Activated CD4-positive, alpha-beta T cell treated with anti-CD3 and anti-CD28 coated beads, Interleukin-2, amount 50 U/mL, for 48 hours (primary cell): ENCODE measurements around the gene ULBP2.
"Not testable (repeated sequence)": the region's sequence is repeated elsewhere in the genome, so short reads cannot be mapped to it uniquely, and the experiment has no call there.

Experiments used
- DNase-seq, 2 experiments: peaks; one replicate each; pipeline ENCODE4 v3.0.0-alpha.2; 2020

The ULBP2 gene

GRCh38 chr6:149975400-149975799, 33.6 kb downstream of the ULBP2 start:
- no peak for DNase-seq

GRCh38 chr6:149977221-149977620, 35.4 kb downstream of the ULBP2 start:
- DNase-seq = no peak

- DNase-seq = no peak
Observed at GRCh38 chr6:149978610-149979009, 36.8 kb downstream of the ULBP2 start.

DNA sequence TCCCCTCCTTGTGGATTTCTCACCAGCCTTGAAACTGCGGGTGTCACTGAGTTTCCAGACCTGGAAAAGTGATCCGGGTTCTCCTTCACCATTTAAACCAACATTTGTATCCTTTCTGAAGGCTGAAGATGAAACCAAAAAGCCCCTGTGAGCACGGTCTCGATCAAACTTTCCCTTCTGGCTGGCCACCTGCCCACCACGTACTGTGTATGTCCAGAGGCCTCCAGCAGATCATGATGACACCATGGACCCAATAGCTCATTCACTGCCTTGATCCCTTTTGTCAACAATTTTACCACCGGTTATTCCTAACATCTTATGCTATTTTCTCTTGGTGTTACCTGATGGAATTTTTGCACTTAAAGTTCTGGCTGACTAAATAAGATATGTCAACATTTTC, 37.5 kb downstream of the ULBP2 start:
- no peak for DNase-seq

- DNase-seq = no peak
Observed at GRCh38 chr6:149983145-149983544, 41.3 kb downstream of the ULBP2 start.

DNA sequence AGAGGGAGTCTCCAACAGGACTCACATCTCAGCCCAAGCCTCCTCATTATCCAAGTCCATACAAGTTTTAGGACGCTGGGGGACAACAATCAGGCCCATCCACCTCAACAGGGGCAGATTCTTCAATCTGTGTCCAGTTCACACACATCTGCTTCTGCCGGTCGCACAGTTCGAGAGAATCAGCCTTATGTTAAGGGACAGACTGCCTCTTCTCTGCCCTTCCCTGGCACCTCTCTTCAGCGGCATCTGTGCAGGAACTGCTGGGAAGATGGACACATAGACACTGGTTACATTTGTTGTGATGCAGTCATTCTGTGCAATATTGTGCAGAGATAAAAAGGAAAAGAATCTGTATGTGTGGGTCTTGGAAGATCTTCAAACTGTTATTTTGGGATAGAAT, 43.0 kb downstream of the ULBP2 start:
- no peak for DNase-seq

DNA sequence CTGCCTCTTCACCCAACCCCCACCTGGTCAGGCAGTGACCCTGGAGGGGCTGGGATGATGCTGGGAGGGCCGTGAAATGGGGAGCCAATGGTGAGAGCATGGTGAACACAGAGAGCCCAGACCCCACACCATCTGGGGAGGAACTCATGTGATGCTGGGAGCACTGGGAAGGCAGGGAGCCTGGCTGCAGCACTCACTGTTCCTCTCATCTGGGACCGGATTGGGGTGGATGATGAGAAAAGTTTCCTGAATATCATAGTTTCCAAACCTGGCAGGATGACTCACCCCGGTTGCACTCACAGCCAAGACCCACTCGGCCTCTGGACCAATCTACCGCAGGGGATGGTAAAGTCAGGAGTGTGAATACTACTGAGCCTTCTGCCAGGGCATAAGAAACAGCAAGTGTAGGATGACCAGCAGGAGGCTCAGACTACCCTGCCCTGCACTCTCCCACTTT, 43.7 kb downstream of the ULBP2 start:
- no peak for DNase-seq

DNA sequence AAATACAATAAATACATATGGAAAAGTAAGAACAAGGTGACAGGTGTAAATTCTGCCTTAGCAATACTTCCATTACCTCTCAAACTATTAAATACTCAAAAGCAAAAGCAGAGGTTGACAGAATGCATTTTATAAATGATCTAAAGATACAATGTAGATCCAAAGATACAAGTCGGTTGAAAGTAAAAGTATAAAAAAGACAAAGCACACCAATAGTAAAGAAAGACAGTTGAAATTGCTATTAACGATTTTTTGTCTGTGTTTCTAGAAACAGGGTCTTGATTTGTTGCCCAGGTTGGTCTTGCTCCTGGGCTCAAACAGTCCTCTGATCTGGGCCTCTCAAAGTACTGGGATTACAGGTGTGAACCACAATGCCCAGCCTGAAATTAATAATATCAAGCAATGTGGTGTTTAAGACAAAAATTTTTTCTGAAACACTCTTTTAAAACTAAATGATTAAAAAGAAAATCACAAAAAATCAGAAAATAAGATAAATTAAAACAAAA, 45.8 kb downstream of the ULBP2 start:
- DNase-seq = no peak

GRCh38 chr6:149988550-149989346, 46.9 kb downstream of the ULBP2 start:
- DNase-seq = no peak

DNA sequence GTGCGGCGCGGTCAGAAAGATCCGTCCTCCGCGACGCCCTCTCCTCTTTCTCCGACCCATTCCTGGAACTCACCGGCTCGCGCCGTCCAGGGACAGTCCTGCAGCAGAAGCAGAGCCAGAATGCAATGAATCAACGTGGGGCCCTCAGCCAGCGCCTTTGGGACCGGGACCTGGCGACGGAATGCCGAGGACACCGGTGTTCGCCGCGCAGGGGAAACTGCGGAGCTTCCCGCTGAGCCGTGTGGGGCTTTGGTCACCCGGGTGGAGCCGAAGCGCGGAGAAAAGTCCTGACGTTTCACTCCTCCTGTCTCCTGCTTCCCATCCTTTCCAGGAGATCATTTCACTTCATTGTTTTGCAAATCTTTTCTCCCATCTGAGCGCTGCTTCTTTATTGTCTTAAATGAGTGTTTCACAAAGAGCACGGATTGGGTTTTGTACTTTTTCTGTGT, 48.4 kb downstream of the ULBP2 start:
- no peak for DNase-seq

DNA sequence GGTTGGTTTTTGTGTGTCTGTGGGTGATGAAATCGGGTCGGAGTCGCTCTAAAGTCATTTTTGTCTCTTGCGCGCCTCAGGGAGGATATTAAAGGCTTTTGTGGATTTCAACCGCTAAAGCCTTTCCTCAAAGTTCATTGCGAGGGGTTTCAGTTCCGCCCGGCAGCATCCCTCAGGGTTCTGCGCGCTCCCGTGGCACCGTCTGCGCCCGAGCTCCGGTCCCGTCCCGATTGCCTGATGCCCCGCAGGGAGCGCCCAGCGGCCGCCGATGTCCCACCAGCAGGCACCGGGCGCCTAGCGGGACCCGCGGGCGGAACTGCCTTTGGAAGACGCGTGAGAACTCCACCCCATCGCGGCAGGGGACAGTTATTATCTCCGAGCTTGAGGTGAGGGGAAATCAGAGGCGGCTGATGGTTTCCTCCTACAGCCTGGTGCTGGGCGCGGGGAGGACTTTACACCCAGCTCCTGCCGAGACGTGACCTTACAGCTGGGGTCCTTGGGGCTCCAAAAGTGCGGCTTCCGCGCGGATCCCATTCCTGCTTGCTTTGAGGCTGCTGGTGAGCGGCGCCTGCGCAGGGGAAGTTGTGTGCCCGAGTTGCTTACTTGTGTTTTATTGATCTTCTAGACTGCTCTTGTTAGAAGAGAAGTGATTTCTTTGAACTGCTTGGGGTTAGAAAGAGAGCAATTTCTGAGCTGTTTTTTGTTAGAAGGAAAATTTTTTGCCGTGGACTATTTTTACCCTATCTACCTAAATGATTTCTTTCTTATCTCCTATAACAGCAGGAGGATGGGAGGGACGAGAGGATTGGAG, 49.1 kb downstream of the ULBP2 start:
- no peak for DNase-seq

DNA sequence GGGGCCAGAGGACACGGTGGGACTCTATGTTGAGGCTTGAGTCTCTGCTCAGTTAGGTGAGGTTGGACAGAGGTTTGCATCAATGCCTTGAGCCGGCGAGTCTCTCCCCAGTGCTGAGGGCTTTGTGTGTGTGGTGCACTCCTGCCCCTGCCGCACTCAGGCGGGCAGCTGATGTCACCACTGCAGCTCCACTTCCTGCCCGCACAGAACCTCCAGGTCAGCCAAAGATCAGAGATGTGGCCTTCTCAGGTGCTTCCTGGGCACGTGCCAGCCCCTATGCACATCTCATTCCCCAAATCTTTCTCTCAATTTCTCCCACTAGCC, 49.6 kb downstream of the ULBP2 start:
- DNase-seq = not testable (repeated sequence)

- no peak for DNase-seq
Observed at GRCh38 chr6:149991838-149992237, 50.0 kb downstream of the ULBP2 start.

GRCh38 chr6:149995235-149995750, 53.5 kb downstream of the ULBP2 start:
- DNase-seq = no peak

DNA sequence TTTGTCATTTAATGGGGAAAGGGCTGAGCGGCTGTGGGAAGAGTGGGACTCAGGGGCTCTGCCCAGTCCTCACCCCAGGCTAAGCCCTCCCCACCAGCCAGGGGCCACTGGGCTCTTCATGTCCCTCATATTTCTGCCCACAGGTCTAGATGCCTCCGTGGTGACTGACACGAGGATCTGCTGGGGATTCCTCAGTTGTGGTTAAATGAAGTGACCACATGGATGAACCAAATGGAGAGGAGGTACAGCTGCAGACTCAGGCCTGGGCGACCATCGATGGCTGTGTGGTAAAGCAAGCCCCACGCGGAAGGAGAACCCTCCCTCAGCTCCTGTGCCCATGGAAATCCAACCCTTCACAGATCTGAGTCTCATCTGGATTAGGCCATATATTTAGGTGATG, 54.2 kb downstream of the ULBP2 start:
- DNase-seq = no peak
